Measurements from ENCODE around the gene EHF. TPM values are rescaled to one million over a fixed set of nuclear protein-coding genes. Genes with fewer than 3 reads are reported as not detected.

The EHF gene
- total RNA-seq, 2 experiments from 2014 or later: not detected

DNA sequence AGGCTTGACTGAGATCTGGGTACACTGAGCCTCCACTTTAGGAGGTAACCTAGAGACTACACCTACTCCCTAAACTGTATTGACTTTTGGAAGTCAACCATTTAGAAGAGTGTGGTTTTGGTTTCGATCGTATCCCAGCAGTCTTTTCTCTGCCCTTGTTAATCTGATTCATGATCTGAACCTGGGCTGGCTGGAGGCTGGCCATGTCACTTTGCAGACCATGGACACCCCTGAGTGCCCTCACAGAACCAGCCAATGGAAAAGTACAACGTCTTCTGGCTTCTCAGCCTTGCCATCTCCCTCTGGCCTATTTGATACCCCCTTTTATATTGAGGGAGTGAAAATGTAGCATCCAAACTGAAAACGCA lies 10.8 kb downstream of the EHF start:
- Mint-ChIP-seq H3K36me3 (ENCODE audit: low read depth) (no peaks in the 10 kb centered on the region), H3K9me3 (no peaks in the 10 kb centered on the region), H3K27ac (no peak overlapping the region), H3K4me1 (ENCODE audit: low read depth) (peaks cover 11% of the 10 kb centered on the region), H3K27me3 (peaks cover 23% of the 10 kb centered on the region), H3K4me3 (no peak overlapping the region)
- DNase-seq (no peak), ATAC-seq (no peak)
- POLR2A ChIA-PET: no interaction called here
- TF ChIP-seq, protein P1, sequence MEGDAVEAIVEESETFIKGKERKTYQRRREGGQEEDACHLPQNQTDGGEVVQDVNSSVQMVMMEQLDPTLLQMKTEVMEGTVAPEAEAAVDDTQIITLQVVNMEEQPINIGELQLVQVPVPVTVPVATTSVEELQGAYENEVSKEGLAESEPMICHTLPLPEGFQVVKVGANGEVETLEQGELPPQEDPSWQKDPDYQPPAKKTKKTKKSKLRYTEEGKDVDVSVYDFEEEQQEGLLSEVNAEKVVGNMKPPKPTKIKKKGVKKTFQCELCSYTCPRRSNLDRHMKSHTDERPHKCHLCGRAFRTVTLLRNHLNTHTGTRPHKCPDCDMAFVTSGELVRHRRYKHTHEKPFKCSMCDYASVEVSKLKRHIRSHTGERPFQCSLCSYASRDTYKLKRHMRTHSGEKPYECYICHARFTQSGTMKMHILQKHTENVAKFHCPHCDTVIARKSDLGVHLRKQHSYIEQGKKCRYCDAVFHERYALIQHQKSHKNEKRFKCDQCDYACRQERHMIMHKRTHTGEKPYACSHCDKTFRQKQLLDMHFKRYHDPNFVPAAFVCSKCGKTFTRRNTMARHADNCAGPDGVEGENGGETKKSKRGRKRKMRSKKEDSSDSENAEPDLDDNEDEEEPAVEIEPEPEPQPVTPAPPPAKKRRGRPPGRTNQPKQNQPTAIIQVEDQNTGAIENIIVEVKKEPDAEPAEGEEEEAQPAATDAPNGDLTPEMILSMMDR (IDR thresholded peaks at IDR 0.05): no peak
- intact Hi-C loops (cut with micrococcal nuclease): no loop called here
- CTCF ChIA-PET: no interaction called here

GRCh38 chr11:34632105-34632791 lies 11.4 kb downstream of the EHF start:
- H3K27me3 Mint-ChIP-seq: peaks cover 23% of the 10 kb centered on the region
- ATAC-seq: no peak
- TF ChIP-seq, protein P1 (IDR thresholded peaks at IDR 0.05): no peak

DNA sequence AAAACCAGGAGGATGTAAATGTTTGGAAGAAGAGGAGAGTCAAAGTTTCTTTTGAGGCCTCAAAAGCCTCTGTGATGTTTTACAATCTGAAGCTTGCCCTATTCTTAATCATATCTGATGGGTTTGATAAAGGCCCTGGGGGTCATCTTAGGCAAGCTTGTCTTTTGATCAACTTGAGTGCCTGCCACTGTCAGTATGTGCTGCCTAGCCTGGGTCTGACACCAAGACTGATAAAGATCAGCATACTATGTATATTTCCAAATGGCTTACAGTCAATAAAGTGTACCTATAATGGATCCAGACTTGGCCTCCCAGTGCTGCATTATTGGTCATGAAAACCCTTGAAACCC lies 12.7 kb downstream of the EHF start:
- Mint-ChIP-seq H3K4me3 (no peak overlapping the region), H3K9me3 (no peaks in the 10 kb centered on the region), H3K36me3 (ENCODE audit: low read depth) (no peaks in the 10 kb centered on the region), H3K27ac (no peak overlapping the region), H3K4me1 (ENCODE audit: low read depth) (peaks cover 11% of the 10 kb centered on the region), H3K27me3 (peaks cover 23% of the 10 kb centered on the region)
- TF ChIP-seq, protein P1 (IDR thresholded peaks at IDR 0.05): no peak
- POLR2A ChIA-PET: interaction anchor here (1.0 kb wide), 1 partner anchor 15 kb away, joined by 3 read pairs; no protein-coding TSS in a partner anchor
- DNase-seq (no peak), ATAC-seq (no peak)
- intact Hi-C loops (cut with micrococcal nuclease): no loop called here
- CTCF ChIA-PET: interaction anchor here (0.6 to 0.9 kb wide), 2 partner anchors 47 to 140 kb away, joined by 3 read pairs; no protein-coding TSS in a partner anchor

More at GRCh38 chr11:34632105-34632791, 11.4 kb downstream of the EHF start:
- Mint-ChIP-seq H3K27ac (no peak overlapping the region), H3K4me3 (no peak overlapping the region), H3K36me3 (ENCODE audit: low read depth) (no peaks in the 10 kb centered on the region), H3K4me1 (ENCODE audit: low read depth) (peaks cover 11% of the 10 kb centered on the region), H3K9me3 (no peaks in the 10 kb centered on the region)
- DNase-seq: no peak
- ChIA-PET POLR2A (no interaction called here), CTCF (interaction anchor here (0.6 kb wide), 1 partner anchor 89 kb away, joined by 3 read pairs; no protein-coding TSS in a partner anchor)
- intact Hi-C loops (cut with micrococcal nuclease): no loop called here

DNA sequence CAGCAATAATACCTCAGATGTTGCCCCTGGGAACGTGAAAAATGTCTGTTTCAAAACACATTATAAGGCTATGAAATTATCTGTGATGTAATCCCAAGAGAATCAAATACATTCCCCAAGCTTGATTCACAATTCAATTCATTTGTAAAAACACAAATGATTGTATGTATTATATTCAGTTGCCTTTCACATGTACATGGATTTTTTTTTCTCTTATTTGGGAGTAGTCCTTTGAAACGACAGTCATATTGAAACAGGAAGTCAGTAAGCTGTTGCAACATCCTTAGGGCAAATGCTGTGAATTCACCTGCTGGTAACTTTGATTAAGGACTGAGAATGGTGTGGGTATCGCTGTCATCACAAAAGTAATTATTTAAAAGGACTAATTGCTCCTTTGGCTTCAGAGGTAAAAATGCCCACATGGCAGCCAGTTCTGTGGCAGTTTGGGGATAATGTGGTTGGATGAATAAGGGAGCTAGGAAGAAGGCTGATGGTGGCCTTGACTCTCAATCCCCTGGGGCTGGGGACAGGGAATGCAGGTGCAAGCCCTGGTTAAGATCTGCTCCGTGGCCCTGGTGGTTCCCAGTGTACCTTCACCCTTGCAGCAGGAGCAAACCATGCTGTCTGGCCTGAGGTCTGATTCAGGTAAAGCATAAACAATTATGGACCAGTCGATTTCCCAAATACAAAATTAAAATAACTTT lies 13.2 kb downstream of the EHF start:
- no peak for DNase-seq
- TF ChIP-seq, protein P1 (IDR thresholded peaks at IDR 0.05): no peak
- intact Hi-C loops (cut with micrococcal nuclease): no loop called here
- ATAC-seq: peak; percentile 78
- no peak overlapping the region for H3K27ac Mint-ChIP-seq
- H3K4me3 Mint-ChIP-seq: no peak overlapping the region
- peaks cover 20% of the 10 kb centered on the region for H3K27me3 Mint-ChIP-seq
- H3K36me3 Mint-ChIP-seq (ENCODE audit: low read depth): no peaks in the 10 kb centered on the region
- CTCF ChIA-PET: interaction anchor here (0.6 to 0.9 kb wide), 2 partner anchors 46 to 141 kb away, joined by 3 read pairs; no protein-coding TSS in a partner anchor
- H3K9me3 Mint-ChIP-seq: no peaks in the 10 kb centered on the region
- peaks cover 11% of the 10 kb centered on the region for H3K4me1 Mint-ChIP-seq (ENCODE audit: low read depth)
- POLR2A ChIA-PET: interaction anchor here (0.6 to 1.0 kb wide), 2 partner anchors 15 to 1647 kb away, joined by 3 read pairs; no protein-coding TSS in a partner anchor

DNA sequence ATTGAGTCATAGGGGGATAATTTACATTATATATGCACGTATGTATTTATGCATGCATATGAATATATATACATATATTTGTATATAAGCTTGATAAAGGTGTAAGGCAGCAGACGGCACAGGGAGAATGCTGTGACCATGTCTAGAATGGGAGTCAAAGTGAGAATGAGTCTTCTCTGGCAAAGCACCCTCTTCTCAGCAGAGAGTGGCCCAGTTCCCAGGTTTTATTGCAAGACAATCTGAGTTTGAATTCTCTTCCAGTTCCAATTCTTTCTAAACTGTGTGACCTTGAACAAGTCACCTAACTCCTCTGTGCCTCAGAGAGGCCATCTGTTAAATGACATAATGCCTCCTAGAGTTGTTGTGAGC lies 13.8 kb downstream of the EHF start:
- Mint-ChIP-seq H3K36me3 (ENCODE audit: low read depth) (no peaks in the 10 kb centered on the region), H3K27ac (no peak overlapping the region), H3K9me3 (no peaks in the 10 kb centered on the region), H3K4me3 (no peak overlapping the region), H3K27me3 (peaks cover 24% of the 10 kb centered on the region), H3K4me1 (ENCODE audit: low read depth) (peaks cover 11% of the 10 kb centered on the region)
- ATAC-seq (no peak), DNase-seq (no peak)
- TF ChIP-seq, protein P1 (IDR thresholded peaks at IDR 0.05): no peak
- intact Hi-C loops (cut with micrococcal nuclease): no loop called here
- ChIA-PET POLR2A (interaction anchor here (0.6 to 1.4 kb wide), 3 partner anchors 14 to 1646 kb away, joined by 3 read pairs; no protein-coding TSS in a partner anchor), CTCF (no interaction called here)

Data from activated CD8-positive, alpha-beta T cell treated with anti-CD3 and anti-CD28 coated beads for 36 hours (primary cell).